ENCODE results near the gene FAM83B. TPM values are rescaled to one million over a fixed set of nuclear protein-coding genes. Genes with fewer than 3 reads are reported as not detected.

FAM83B gene
- total RNA-seq, 4 donors from 2014 or later, result 20.2 to 38.5 (median 36.6) TPM

GRCh38 chr6:54913211-54913610 is 66.6 kb downstream of the FAM83B start:
- H3K9me3 ChIP-seq, result no peaks in the 10 kb centered on the region
- H3K36me3 ChIP-seq, result no peaks in the 10 kb centered on the region
- intact Hi-C loops (cut with DNase I; ENCODE audit: low total_unique reads), result no loop called here
- no peak overlapping the region for H3K4me3 ChIP-seq
- DNase-seq, result no peak
- in situ Hi-C loops (cut with MboI; ENCODE audit: low pct_ligation_motif_present in 1 of 4, low pct_unique_long_range_greater_than_20kb in 1 of 4, low sequenced_read_pairs in 3 of 4), result no loop called here
- no peaks in the 10 kb centered on the region for H3K27me3 ChIP-seq
- 70 to 73% methylated on average over 2 of the region's 2 CpGs for WGBS, 2 donors (ENCODE audit: low coverage in 1 of 2)
- no peak overlapping the region for H3K27ac ChIP-seq
- peaks cover 0 to 26% (median 5%) of the 10 kb centered on the region in 4 donors for H3K4me1 ChIP-seq
- TF ChIP-seq CTCF (IDR thresholded peaks at IDR 0.05) (no peak), POLR2A (IDR thresholded peaks at IDR 0.05) (no peak), POLR2AphosphoS5 (IDR thresholded peaks at IDR 0.05) (no peak), EP300 (IDR thresholded peaks at IDR 0.05; ENCODE audit: low read depth) (no peak)

- DNase-seq, result no peak
- peaks cover 0 to 12% (median 3%) of the 10 kb centered on the region in 4 donors for H3K4me1 ChIP-seq
- intact Hi-C loops (cut with DNase I; ENCODE audit: low total_unique reads), result no loop called here
Observed at GRCh38 chr6:54916858-54917257, 70.3 kb downstream of the FAM83B start.

GRCh38 chr6:54920628-54921027 is 74.1 kb downstream of the FAM83B start:
- Histone ChIP-seq H3K36me3 (no peaks in the 10 kb centered on the region), H3K4me1 (peaks cover 0 to 12% (median 3%) of the 10 kb centered on the region in 4 donors), H3K4me3 (no peak overlapping the region), H3K27me3 (no peaks in the 10 kb centered on the region), H3K9me3 (no peaks in the 10 kb centered on the region), H3K27ac (no peak overlapping the region)
- TF ChIP-seq POLR2A (IDR thresholded peaks at IDR 0.05), result no peak
- no peak for TF ChIP-seq CTCF (IDR thresholded peaks at IDR 0.05)
- TF ChIP-seq POLR2AphosphoS5 (IDR thresholded peaks at IDR 0.05), result no peak
- TF ChIP-seq EP300 (IDR thresholded peaks at IDR 0.05; ENCODE audit: low read depth), result no peak
- intact Hi-C loops (cut with DNase I; ENCODE audit: low total_unique reads) (no loop called here), in situ Hi-C loops (cut with MboI; ENCODE audit: low pct_ligation_motif_present in 1 of 4, low pct_unique_long_range_greater_than_20kb in 1 of 4, low sequenced_read_pairs in 3 of 4) (no loop called here)
- 87 to 100% methylated on average over 1 of the region's 1 CpG for WGBS, 2 donors (ENCODE audit: low coverage in 1 of 2)
- no peak for DNase-seq

More at GRCh38 chr6:54916858-54917257, 70.3 kb downstream of the FAM83B start:
- Histone ChIP-seq H3K27ac (no peak overlapping the region), H3K36me3 (no peaks in the 10 kb centered on the region), H3K9me3 (no peaks in the 10 kb centered on the region), H3K4me3 (no peak overlapping the region), H3K27me3 (no peaks in the 10 kb centered on the region)
- in situ Hi-C loops (cut with MboI; ENCODE audit: low pct_ligation_motif_present in 1 of 4, low pct_unique_long_range_greater_than_20kb in 1 of 4, low sequenced_read_pairs in 3 of 4), result no loop called here
- TF ChIP-seq POLR2AphosphoS5 (IDR thresholded peaks at IDR 0.05), result peak in 1 of 3 donors; percentile 28
- no peak for TF ChIP-seq CTCF (IDR thresholded peaks at IDR 0.05)
- TF ChIP-seq POLR2A (IDR thresholded peaks at IDR 0.05), result no peak

- WGBS, 2 donors (ENCODE audit: low coverage in 1 of 2), result 64 to 73% methylated on average over 1 of the region's 1 CpG
- Histone ChIP-seq H3K27ac (no peak overlapping the region), H3K9me3 (no peaks in the 10 kb centered on the region), H3K4me3 (no peak overlapping the region), H3K36me3 (no peaks in the 10 kb centered on the region), H3K4me1 (peaks cover 0 to 4% (median 0%) of the 10 kb centered on the region in 4 donors), H3K27me3 (no peaks in the 10 kb centered on the region)
- DNase-seq, result no peak
- in situ Hi-C loops (cut with MboI; ENCODE audit: low pct_ligation_motif_present in 1 of 4, low pct_unique_long_range_greater_than_20kb in 1 of 4, low sequenced_read_pairs in 3 of 4), result no loop called here
- TF ChIP-seq POLR2AphosphoS5 (IDR thresholded peaks at IDR 0.05) (no peak), POLR2A (IDR thresholded peaks at IDR 0.05) (no peak), EP300 (IDR thresholded peaks at IDR 0.05; ENCODE audit: low read depth) (no peak), CTCF (IDR thresholded peaks at IDR 0.05) (no peak)
- intact Hi-C loops (cut with DNase I; ENCODE audit: low total_unique reads), result no loop called here
Observed at GRCh38 chr6:54921891-54922290, 75.3 kb downstream of the FAM83B start.
